GM18870 (cell line): ENCODE data around the gene ELAC1.

Experiments used
- ATAC-seq: cut with Tn5 transposase; IDR thresholded peaks from one replicate; pipeline ENCODE4 v1.9.1; 2021; ENCODE audit warnings: moderate library complexity; ENCODE audit not compliant: unreplicated experiment

ELAC1 gene

DNA sequence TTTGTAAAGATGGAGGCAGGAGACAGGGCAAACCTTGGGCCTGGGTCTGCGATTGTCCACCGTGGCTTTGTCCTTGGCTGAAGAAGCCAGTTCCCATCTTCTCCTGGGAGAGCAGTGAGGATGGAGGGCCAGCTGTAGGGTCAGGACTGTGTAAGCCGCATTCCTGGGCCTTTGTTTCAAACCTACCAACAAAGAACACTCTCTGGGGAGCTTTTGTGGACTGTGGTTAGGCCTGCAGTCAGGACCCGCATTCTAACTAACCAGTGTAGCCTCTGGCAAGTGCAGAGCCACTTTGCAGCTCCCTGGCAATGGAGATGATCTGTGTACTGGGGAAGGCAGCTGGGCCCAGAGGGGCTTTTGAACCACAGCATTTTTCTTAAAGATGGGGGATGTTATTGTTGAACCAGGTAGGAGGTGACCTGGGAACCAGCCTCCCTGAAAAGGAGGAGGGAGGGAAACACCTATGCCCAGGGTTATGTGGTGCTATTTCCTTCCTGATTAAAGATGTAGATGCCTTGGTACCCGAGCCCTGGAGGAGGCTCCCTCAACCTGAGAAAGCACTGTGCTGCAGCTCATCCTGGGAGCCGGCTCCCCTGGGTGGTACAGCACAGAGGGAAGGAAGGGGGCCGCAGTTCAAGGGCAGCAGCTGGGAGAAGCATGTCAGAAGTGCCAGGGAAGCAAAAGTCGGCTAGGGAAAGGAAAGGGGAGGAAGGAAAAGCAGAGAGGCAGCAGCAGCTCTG lies 49.5 kb downstream of the ELAC1 start:
- ATAC-seq = no peak

DNA sequence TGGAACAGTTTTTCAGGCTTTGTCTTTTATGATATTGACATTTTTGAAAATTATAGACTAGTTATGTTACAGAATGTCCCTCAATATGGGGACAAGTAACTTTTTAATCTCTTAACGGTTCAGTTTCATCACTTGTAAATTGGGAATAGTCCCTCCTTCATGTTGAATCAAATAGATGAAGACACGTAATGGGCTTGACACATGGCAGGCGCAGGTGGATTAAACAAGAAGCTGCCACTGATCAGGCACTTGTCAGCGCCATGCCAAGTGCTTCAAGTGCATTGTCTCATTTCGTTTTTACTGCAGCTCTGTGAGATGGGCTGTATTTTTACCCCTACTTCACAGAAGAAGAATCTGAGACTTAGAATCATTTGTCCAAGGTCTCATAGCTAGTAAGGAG lies 52.7 kb downstream of the ELAC1 start:
- no peak for ATAC-seq

DNA sequence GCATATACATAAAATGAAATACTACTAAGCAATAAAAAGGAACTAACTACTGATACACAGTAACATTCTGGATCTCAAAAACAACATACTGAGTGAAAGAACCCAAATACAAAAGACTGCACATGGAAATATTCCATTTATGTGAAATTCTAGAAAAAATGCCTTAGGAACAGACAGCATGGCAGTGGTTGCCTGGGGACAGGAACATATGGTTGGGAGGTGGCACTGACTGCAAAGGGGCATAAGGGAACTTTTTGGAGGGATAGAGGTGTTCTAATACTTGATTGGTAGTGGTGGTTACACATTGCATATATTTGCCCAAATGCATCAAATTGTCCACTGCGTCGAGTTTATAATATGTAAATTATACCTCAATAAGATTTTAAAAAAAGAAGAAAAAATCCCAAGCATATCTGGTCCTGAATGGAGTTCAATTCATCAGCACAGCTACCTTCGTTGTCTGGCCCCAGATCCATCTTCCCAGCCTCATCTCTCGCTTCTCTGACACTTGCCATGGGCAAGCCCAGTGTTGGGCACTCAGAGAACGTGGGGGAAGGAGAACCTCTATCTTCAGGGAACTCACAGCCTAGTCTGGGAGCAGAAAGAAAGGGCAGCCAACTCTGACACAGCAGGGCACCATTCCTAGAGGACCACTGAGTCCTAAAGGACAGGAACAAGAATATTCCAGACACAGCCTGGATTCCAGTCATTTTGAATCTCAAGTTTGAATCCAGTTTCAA lies 53.6 kb downstream of the ELAC1 start:
- no peak for ATAC-seq

DNA sequence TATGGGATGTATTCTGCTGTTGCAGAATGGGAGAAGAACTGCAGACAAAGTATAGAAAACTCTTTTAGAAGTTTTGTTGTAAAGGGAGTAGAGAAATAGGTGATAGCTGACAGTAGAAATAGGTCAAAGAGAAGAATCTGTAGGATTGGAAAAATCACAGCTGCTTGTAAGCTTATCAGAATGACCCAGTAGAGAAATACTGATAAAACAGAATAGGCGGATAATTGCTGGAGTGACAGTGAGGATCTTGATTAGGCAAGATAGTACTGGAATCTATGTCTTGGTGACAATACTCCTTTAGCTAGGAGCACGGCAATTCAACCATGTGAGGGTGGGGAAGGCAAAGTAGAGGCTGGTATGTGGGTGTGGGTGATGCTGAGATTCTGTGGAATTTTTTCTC lies 57.7 kb downstream of the ELAC1 start:
- ATAC-seq = no peak

DNA sequence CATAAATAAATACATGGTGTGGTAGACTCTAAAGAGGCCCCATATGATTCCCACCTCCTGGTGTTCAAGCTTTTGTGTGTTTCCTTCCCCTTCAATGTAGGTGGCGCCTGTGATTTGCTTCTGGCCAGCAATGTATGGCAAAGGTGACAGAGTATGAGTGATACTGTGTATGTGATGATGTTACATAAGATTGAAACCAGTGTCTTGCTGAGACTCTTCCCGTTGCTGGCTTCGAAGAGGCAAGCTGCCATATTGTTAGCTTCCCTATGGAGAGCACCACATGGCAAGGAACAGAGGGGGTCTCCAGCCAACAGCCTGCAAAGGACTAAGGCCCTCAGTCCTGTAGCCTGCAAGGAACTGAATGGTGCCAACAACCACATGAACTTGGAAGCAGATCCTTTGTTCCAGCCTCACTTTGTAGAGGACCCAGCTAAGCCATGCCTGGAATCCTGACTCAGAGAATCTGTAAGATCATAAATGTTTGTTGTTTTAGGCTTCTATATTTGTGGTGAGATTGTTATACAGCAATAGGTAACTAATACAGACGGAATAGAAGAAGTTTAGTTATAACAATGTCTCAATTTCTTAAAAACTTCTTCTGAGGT lies 60.5 kb downstream of the ELAC1 start:
- ATAC-seq = no peak

DNA sequence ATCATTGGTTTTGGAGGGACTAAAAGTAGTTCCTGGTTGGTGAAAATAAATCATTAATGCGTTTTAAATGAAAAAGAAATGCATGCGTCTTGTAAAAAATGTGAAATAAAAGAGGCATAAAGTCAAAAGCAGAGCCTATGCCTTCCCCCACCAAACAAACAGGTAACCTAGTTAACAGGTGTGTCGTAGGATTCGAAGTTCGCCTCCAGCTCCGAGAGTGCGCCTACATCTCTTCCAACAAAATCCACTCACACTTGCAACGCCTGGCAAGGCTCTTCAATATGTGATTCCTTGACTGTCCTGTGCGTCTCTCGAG lies 61.5 kb downstream of the ELAC1 start:
- no peak for ATAC-seq

DNA sequence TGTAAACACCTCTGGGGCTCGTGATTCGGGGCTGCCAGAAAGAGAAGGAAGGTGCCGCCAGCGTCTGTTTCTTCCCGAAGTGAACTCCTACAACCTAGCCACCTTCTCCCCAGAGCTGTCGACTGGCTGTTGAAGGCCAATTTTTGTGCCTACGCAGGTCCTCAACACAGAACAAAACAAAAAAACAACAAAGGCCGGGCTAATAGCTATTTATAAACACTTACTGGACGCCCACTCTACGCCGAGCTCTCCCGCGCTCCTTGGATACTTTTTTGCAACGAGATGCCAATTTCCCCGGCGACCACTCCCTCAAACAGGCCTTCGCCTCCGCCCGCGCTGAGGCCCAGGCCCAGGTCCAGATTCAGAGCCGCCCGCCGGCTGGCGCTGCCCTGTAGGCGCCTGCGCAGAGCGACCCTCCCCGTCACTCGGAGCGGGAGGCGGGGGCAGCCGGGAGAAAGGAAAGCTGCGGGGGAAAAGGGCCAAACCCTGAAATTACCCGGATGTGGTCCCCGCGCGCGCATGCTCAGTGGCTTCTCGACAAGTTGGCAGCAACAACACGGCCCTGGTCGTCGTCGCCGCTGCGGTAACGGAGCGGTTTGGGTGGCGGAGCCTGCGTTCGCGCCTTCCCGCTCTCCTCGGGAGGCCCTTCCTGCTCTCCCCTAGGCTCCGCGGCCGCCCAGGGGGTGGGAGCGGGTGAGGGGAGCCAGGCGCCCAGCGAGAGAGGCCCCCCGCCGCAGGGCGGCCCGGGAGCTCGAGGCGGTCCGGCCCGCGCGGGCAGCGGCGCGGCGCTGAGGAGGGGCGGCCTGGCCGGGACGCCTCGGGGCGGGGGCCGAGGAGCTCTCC lies 62.1 kb downstream of the ELAC1 start, which contains the start of gene SMAD4:
SMAD4 (plus strand) TSS at position 520 of the 843 bp plus-strand sequence. CDS start 16,834 bp downstream, outside the sequence.
- ATAC-seq = peak; percentile 61

DNA sequence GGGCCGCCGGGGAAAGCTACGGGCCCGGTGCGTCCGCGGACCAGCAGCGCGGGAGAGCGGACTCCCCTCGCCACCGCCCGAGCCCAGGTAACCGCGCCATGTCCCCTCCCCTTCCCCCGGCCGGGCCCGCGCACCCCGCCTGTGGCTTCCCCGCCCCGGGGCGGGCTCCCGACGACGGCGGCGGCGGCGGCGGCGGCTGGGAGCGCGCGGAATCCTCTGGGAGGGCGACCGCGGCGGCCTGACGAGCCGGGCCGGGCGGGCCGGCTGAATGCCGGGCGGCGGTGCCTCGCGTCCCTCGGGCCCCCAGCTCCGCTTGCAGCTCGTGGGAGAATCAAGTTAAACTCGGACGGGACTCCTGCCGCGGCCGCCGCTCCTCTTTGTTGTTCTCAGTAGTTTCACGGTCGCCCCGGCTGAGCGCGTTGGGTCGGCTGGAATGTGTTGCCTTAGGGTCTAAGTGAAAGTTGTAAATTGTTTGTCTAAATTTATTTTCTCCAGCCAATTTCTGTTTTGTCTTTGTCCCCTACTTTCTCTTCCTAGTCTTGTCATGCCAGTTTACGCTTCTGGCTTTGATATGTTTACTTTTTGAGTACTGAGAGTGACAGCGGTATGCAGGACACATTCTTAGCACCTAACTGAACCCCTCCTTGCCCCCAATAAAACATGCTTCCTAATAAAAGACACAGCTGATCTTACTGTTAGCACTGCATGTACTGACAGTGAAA lies 62.9 kb downstream of the ELAC1 start:
- peak; percentile 21 for ATAC-seq

DNA sequence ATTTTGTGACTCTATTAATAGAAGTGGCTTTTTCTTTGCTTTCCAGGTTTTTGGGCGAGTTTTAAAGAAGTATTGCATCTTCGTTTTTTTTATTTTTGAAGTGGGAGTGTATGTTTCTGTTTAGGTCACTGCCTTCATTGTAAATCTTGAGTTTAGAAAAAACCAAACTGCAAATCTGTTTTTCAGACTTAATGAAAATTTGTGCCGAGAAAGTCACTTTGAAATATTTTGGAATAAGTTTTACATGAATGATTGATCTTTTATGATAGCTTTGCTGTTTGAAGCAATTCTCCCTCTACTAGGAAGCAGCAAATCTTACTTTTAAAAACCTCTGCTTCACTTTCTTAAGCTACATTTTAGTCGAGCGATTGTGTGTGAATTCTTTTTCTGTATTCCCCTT lies 64.4 kb downstream of the ELAC1 start:
- no peak for ATAC-seq

DNA sequence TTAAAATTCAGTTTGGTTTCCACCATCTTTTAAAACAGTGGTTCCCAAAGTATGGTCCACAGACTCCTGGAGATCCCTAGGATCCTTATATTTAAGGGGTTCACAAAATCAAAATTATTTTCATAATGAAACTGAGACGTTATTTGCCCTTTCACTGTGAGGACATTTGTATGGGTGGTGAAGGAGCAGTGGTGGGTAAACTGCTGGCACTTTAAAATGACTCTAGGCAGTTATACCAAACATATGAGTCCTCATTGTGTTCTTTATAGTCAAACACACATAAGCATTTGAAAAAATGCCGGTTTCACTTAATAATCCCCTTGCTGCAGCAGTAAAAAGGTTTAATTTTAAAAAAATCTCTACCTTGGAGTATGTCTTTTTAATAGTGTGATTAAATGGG lies 69.4 kb downstream of the ELAC1 start:
- no peak for ATAC-seq
